K562 (cell line): ENCODE results near the gene CMIP. TPM values are rescaled to one million over a fixed set of nuclear protein-coding genes. Genes with fewer than 3 reads are reported as not detected.
A peak's percentile ranks its signal among the peaks of the same experiment; 100 is the strongest.

Experiments
- BCL6 ChIP-seq: fragments of 250-450 bp; sonication (Bioruptor Pico); IDR thresholded peaks from 2 replicates; pipeline ENCODE4 v1.4.0; 2020
- IRF1 ChIP-seq: sonication (generic); formaldehyde crosslinking; IDR thresholded peaks from 2 replicates; pipeline ENCODE4 v1.8.0; 2022; ENCODE audit warnings: missing genetic modification reagents, mild to moderate bottlenecking, borderline replicate concordance
- L3MBTL2 ChIP-seq: fragments of 450-650 bp; IDR thresholded peaks from 2 replicates; pipeline ENCODE4 v1.6.1; 2016; ENCODE audit warnings: mild to moderate bottlenecking, moderate library complexity
- NRF1 ChIP-seq, 2 experiments: fragments of 450-650 bp; IDR thresholded peaks in 1 of 2; conservative IDR thresholded peaks in 1 of 2; 2 replicates each; pipeline ENCODE4 v1.6.1; 2014; ENCODE audit warnings: mild to moderate bottlenecking in 2 of 2
- SNAPC5 ChIP-seq: fragments of 250-450 bp; sonication (Bioruptor Pico); IDR thresholded peaks from 2 replicates; pipeline ENCODE4 v1.8.0; 2021; ENCODE audit warnings: moderate library complexity, mild to moderate bottlenecking, inconsistent platforms
- ZMIZ1 ChIP-seq, 2 experiments: fragments of 150-350 bp in 1 of 2; IDR thresholded peaks; 2 replicates each; pipeline ENCODE4 v1.6.1; 2012 to 2016; ENCODE audit warnings: low read depth in 2 of 2, low read length in 2 of 2, mild to moderate bottlenecking in 1 of 2, moderate library complexity in 1 of 2
- ZNF174 ChIP-seq: fragments of 250-450 bp; sonication (Bioruptor Pico); IDR thresholded peaks from 2 replicates; pipeline ENCODE4 v1.4.0; 2020; ENCODE audit warnings: mild to moderate bottlenecking
- ZNF512 ChIP-seq: IDR thresholded peaks from 2 replicates; pipeline ENCODE4 v1.6.1; 2016; ENCODE audit warnings: missing genetic modification characterization, missing compliant biosample characterization
- polyA plus RNA-seq, 8 experiments: library from polyadenylated mRNA; depleted of rRNA in 4 of 8; stranded (reverse) in 5 of 8; unstranded in 3 of 8; fragments of >200 nt; fragmentation: Nextera tagmentation in 2 of 8; fragmentation: Illumina TruSeq in 1 of 8; extraction: Ambion mirVana in 2 of 8; extraction: Trizol in 1 of 8; gene quantifications; 2 replicates each; pipeline versions ENCODE4 v1.2.1 to v1.2.3, GENCODE V29; 2011 to 2014; ENCODE audit warnings: inconsistent platforms in 1 of 8, missing spikeins in 1 of 8
- total RNA-seq, 7 experiments: library from RNA; depleted of rRNA in 6 of 7; stranded (reverse); fragments of >200 nt in 6 of 7; fragmentation: Illumina TruSeq in 2 of 7; extraction: Trizol in 2 of 7; gene quantifications; 2 replicates each; pipeline versions ENCODE4 v1.2.1 to v1.2.3, GENCODE V29; 2011 to 2021; ENCODE audit warnings: low replicate concordance in 1 of 7
- TF ChIP-seq, protein P1 (sequence below): IDR thresholded peaks from 2 replicates; pipeline ENCODE4 v1.6.1; 2011; ENCODE audit not compliant: insufficient read length; ENCODE audit errors: extremely low read depth
- TF ChIP-seq, protein P2 (sequence below), 2 experiments: fragments of 450-650 bp; formaldehyde crosslinking in 1 of 2; IDR thresholded peaks; 2 replicates each; pipeline versions ENCODE4 v1.4.0 to v1.6.1; 2014 to 2020; ENCODE audit warnings: mild to moderate bottlenecking in 2 of 2, borderline replicate concordance in 1 of 2, low read depth in 1 of 2

CMIP gene
- total and polyA plus RNA-seq, 9 of the 15 experiments (the other 6 are each of a cell fraction or from before 2014, with no cell fraction given): 0.94 to 82.5 (median 10.3) TPM

DNA sequence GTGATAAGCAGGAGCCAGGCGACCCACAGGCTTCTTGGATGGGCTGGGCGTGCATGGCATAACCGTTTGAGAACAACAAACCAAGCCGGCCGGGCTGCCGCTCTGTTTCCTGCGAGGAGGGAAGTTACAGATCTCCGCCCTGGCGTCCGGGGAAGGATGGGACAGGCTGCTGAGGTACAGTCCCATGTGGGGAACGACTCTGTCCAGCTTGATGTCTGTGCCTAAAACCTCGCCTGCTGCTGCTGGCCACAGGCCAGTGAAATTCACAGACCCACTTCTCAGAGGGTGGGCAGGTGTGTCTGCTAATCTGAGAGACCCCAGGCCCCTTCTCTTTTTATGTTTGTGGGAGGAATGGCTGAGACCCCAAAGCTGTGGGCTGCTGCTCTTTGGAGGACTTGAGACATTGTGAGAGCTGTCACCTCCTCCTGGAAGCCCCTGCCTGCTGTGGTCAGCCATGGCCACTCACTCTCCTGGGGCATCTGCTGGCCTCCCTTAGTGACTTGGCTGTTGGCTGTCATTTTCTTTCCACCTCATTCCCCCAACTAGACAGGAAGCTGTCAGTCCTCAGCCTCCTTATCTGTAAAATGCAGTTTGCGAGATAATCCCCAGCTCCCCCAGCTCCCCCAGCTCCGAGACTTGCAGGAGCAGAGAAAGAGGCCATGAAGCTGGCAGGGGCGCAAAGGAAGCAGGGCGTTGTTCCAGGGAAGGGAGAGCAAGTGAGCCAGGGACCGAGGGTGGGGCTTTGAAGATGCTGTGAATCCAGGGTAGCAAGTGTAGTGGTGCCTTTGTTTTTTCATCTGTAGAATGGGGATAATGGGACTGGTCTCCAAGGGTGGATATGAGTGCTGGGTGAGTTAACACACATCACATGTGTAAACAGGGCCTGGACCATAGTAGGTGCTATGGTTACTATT lies 51.0 kb downstream of the CMIP start (continued):
- peak in 1 of 2 experiments; percentile 96; a peak in 2 of 4 replicates for TF ChIP-seq ZMIZ1 (IDR thresholded peaks at IDR 0.05; ENCODE audit: low read depth in 2 of 2, low read length in 2 of 2)
- TF ChIP-seq BCL6 (CRISPR knock-in tag): no peak
- TF ChIP-seq ZNF174: no peak
- TF ChIP-seq IRF1: no peak
- peak; percentile 59 for TF ChIP-seq L3MBTL2
- TF ChIP-seq, protein P1, sequence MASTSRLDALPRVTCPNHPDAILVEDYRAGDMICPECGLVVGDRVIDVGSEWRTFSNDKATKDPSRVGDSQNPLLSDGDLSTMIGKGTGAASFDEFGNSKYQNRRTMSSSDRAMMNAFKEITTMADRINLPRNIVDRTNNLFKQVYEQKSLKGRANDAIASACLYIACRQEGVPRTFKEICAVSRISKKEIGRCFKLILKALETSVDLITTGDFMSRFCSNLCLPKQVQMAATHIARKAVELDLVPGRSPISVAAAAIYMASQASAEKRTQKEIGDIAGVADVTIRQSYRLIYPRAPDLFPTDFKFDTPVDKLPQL: no peak
- TF ChIP-seq, protein P2, sequence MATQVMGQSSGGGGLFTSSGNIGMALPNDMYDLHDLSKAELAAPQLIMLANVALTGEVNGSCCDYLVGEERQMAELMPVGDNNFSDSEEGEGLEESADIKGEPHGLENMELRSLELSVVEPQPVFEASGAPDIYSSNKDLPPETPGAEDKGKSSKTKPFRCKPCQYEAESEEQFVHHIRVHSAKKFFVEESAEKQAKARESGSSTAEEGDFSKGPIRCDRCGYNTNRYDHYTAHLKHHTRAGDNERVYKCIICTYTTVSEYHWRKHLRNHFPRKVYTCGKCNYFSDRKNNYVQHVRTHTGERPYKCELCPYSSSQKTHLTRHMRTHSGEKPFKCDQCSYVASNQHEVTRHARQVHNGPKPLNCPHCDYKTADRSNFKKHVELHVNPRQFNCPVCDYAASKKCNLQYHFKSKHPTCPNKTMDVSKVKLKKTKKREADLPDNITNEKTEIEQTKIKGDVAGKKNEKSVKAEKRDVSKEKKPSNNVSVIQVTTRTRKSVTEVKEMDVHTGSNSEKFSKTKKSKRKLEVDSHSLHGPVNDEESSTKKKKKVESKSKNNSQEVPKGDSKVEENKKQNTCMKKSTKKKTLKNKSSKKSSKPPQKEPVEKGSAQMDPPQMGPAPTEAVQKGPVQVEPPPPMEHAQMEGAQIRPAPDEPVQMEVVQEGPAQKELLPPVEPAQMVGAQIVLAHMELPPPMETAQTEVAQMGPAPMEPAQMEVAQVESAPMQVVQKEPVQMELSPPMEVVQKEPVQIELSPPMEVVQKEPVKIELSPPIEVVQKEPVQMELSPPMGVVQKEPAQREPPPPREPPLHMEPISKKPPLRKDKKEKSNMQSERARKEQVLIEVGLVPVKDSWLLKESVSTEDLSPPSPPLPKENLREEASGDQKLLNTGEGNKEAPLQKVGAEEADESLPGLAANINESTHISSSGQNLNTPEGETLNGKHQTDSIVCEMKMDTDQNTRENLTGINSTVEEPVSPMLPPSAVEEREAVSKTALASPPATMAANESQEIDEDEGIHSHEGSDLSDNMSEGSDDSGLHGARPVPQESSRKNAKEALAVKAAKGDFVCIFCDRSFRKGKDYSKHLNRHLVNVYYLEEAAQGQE (IDR thresholded peaks at IDR 0.05; ENCODE audit: borderline replicate concordance): peak; percentile 59; the same call in 1 of the 2 replicates
- TF ChIP-seq, protein P2 (CRISPR knock-in tag; IDR thresholded peaks at IDR 0.05; ENCODE audit: low read depth): peak; percentile 75
- TF ChIP-seq NRF1 (conservative IDR thresholded peaks at IDR 0.05 in 1 of 2, IDR thresholded peaks at IDR 0.05 in 1 of 2): peak; percentile 51 to 53
- no peak for TF ChIP-seq ZNF512
- TF ChIP-seq SNAPC5: no peak
